Heart left ventricle (tissue), 13 donors: ENCODE measurements around the gene RASD2.

ENCODE experiments used
- CTCF ChIP-seq, 12 donors: fragments of 200-600 bp; sonication (generic) in 4 of 12; IDR thresholded peaks; one replicate each; pipeline versions ENCODE4 v1.5.0 to v1.8.0; 2018 to 2022; ENCODE audit warnings: antibody characterized with exemption in 12 of 12, mild to moderate bottlenecking in 5 of 12
- POLR2A ChIP-seq, 2 donors: fragments of 450-650 bp; IDR thresholded peaks; one replicate each; pipeline ENCODE4 v1.6.1; 2017; ENCODE audit warnings: antibody characterized with exemption in 2 of 2, mild to moderate bottlenecking in 2 of 2, moderate library complexity in 2 of 2
- donor health status: ischemic (EF 13 %, LVEDD 7.1; RV severe dilation, severe dysfunction).
- donor health status: DM: no; HTN: yes; CAD: no.
- donor health status: DM: no; HTN: no; CAD: no.
- donor health status: ischemic (EF 25% LVEDD 6.9; RV normal size, moderate dysfunction).
- donor health status: ischemic (EF 25% LVEDD 5.7; RV mildly dilated, moderate dysfunction).
- donor health status: ischemic (EF 35%, LVEDD 5.7; RV mildly dilated, moderate dysfunction).
- donor health status: nonischemic (EF 11% LVEDD 7.7; RV severe dilation, severe dysfunction).
- donor health status: DM: yes; HTN: yes; CAD: no.
- donor health status: PGD.
- donor health status: ischemic (EF 29% LVEDD 5.4; RV normal size, mild dysfunction).
- donor health status: nonischemic (EF 23%, LVEDD 6.1; RV moderate dilation, normal function).

DNA sequence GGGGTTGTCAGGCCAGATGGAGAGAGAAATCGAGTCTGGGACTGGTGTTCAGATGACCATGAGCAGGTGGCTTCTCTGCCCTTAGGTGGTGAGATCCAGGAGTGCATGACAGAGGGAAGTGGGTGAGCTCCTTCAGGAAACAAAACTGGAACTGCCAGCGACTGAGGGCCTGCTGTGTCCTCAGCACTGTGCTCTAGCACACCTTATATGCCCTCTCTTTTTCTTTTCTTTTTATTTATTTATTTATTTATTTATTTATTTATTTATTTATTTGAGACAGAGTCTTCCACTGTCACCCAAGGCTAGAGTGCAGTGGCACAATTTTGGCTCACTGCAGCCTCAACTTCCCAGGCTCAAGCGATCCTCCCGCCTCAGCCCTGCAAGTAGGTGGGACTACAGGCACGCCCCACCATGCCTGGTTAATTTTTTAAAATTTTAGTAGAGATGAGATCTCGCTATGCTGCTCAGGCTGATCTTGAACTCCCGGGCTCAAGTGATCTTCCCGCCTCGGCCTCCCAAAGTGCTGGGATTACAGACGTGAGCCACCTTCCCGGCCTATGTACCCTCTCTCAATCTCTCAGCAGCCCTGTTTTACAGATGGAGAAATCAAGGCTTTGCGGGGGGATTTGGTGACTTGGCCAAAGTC, 14.8 kb upstream of the RASD2 start:
- TF ChIP-seq CTCF (IDR thresholded peaks at IDR 0.05) (no peak), POLR2A (IDR thresholded peaks at IDR 0.05) (no peak)
